ENCODE results near the gene FLRT1. TPM values are rescaled to one million over a fixed set of nuclear protein-coding genes. Genes with fewer than 3 reads are reported as not detected.

Gene FLRT1
- total RNA-seq, 3 donors from 2014 or later = not detected

DNA sequence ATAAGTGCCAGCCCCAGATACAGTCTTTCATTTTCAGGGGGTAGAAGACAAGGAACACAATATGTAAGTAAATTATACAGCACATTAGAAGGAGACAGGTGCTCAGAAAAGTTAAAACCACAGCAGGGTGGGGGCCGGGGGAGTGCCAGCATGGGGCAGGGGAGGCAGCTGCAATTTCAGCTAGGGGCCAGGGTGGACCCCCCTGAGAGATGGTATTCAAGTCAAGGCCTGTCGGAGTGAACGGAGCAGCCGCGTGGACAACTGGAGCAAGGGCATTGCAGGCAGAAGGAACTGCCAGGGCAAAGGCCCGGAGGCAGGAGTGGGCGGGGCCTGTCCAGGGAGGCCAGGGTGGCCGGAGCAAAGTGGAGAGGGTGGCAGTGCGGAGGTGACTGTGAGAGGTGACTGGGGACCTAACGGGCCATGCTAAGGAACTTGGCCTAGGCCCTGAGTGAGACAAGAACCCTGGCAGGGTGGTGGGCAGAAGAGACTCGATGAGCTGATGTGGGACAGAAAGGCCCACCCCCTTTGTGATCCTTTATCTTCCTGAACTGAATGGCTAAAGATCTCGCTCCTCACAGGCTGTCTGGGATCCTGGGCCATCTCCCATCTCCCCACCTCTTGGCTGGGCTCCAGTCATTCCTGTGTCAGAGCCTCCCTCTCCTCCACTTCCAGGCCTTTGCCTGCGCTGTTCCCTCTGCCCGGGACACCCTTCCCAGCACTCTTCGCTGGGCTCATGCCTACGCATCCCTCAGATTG lies 22.4 kb upstream of the FLRT1 start:
- no peaks in the 10 kb centered on the region for H3K36me3 Mint-ChIP-seq (ENCODE audit: insufficient read depth)
- H3K4me3 Mint-ChIP-seq = no peak overlapping the region
- no peak for DNase-seq
- no peaks in the 10 kb centered on the region for H3K9me3 Mint-ChIP-seq
- no peaks in the 10 kb centered on the region for H3K4me1 Mint-ChIP-seq (ENCODE audit: low read depth)
- H3K27me3 Mint-ChIP-seq (ENCODE audit: low read depth) = peaks cover 6% of the 10 kb centered on the region
- no peak for ATAC-seq

DNA sequence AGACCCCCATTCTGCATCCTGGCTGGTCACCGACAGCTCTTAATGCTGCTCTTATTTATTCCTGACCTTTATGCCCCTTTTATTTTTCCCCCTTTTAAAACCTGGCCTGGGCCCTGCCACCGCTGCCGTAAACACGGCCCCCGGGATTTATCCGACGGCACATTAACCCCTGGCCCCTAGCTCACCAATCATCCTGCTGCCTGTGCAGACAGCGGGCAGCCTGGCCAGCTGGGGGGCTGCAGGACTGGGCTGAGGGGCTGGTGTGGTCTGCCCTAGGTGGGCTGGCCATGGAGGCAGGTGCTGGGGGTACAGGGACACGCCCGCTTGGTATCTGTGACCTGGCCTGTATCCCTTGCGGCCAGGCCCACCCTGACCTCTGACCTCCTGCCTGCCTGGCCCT lies 21.4 kb upstream of the FLRT1 start:
- no peaks in the 10 kb centered on the region for H3K27me3 Mint-ChIP-seq (ENCODE audit: low read depth)
- DNase-seq = no peak
- H3K9me3 Mint-ChIP-seq = no peaks in the 10 kb centered on the region
- no peaks in the 10 kb centered on the region for H3K4me1 Mint-ChIP-seq (ENCODE audit: low read depth)
- no peak overlapping the region for H3K4me3 Mint-ChIP-seq
- H3K36me3 Mint-ChIP-seq (ENCODE audit: insufficient read depth) = no peaks in the 10 kb centered on the region
- no peak for ATAC-seq

DNA sequence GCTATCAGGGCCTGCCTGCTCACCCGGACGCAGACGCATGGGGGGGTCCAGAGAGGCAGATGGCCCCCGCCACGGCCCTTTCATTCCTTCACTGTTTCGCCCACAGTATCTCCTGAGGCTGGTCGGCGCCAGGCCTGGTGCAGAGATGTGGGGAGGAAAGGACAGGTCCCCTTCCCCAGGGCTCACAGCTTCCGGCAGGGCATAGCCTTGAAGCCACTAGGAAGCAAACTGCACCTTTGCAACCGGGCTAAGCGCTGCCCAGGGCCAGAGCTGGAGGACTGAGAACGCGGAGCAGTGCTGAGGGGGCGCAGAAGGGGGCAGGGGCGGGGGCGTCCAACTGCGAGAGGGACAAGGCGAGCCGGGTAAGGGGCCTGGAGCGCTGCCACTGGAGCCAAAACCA lies 20.2 kb upstream of the FLRT1 start:
- Mint-ChIP-seq H3K4me3 (no peak overlapping the region), H3K4me1 (ENCODE audit: low read depth) (no peaks in the 10 kb centered on the region), H3K9me3 (no peaks in the 10 kb centered on the region), H3K27me3 (ENCODE audit: low read depth) (no peaks in the 10 kb centered on the region), H3K36me3 (ENCODE audit: insufficient read depth) (no peaks in the 10 kb centered on the region)
- ATAC-seq (no peak), DNase-seq (no peak)

- ATAC-seq (no peak), DNase-seq (no peak)
- Mint-ChIP-seq H3K9me3 (no peaks in the 10 kb centered on the region), H3K36me3 (ENCODE audit: insufficient read depth) (no peaks in the 10 kb centered on the region), H3K27me3 (ENCODE audit: low read depth) (no peaks in the 10 kb centered on the region), H3K4me1 (ENCODE audit: low read depth) (no peaks in the 10 kb centered on the region), H3K4me3 (no peak overlapping the region)
Observed at GRCh38 chr11:64015935-64016845, 19.5 kb upstream of the FLRT1 start.

GRCh38 chr11:64017945-64018224 lies 17.8 kb upstream of the FLRT1 start:
- Mint-ChIP-seq H3K27me3 (ENCODE audit: low read depth) (no peaks in the 10 kb centered on the region), H3K4me1 (ENCODE audit: low read depth) (no peaks in the 10 kb centered on the region), H3K4me3 (no peak overlapping the region), H3K9me3 (no peaks in the 10 kb centered on the region), H3K36me3 (ENCODE audit: insufficient read depth) (no peaks in the 10 kb centered on the region)
- ATAC-seq = no peak
- DNase-seq = no peak

DNA sequence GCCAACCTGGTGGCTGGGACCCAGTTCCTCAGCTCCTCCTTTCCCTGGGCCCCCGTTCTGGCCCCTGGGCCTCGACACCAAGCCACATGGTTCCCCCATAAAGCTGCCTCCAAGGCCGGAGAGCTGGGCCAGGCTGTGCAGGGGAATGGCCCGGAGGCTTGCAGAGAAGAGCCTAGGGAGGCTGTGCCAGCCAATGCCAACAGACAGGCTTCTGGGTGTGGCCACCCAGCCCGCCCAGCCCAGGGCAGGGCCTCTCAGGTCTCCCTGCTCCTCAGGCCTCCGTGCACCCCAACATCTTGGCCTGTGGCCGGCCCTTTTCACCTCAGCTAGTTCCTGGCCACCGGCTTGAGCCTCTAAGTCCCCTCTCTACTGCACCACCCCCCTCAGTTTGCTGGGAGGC lies 17.4 kb upstream of the FLRT1 start:
- ATAC-seq = no peak
- no peak overlapping the region for H3K4me3 Mint-ChIP-seq
- no peaks in the 10 kb centered on the region for H3K27me3 Mint-ChIP-seq (ENCODE audit: low read depth)
- no peaks in the 10 kb centered on the region for H3K9me3 Mint-ChIP-seq
- no peaks in the 10 kb centered on the region for H3K4me1 Mint-ChIP-seq (ENCODE audit: low read depth)
- no peak for DNase-seq
- H3K36me3 Mint-ChIP-seq (ENCODE audit: insufficient read depth) = no peaks in the 10 kb centered on the region

- Mint-ChIP-seq H3K27me3 (ENCODE audit: low read depth) (no peaks in the 10 kb centered on the region), H3K9me3 (no peaks in the 10 kb centered on the region), H3K4me3 (no peak overlapping the region), H3K4me1 (ENCODE audit: low read depth) (no peaks in the 10 kb centered on the region), H3K36me3 (ENCODE audit: insufficient read depth) (no peaks in the 10 kb centered on the region)
- ATAC-seq (no peak), DNase-seq (no peak)
Observed at GRCh38 chr11:64019106-64020037, 16.4 kb upstream of the FLRT1 start.

- H3K4me1 Mint-ChIP-seq (ENCODE audit: low read depth) = no peaks in the 10 kb centered on the region
- no peak for DNase-seq
- ATAC-seq = no peak
Observed at GRCh38 chr11:64020976-64021756, 14.6 kb upstream of the FLRT1 start.

GRCh38 chr11:64021757-64022093 lies 14.0 kb upstream of the FLRT1 start:
- Mint-ChIP-seq H3K27me3 (ENCODE audit: low read depth) (no peaks in the 10 kb centered on the region), H3K4me1 (ENCODE audit: low read depth) (no peaks in the 10 kb centered on the region), H3K9me3 (no peaks in the 10 kb centered on the region), H3K4me3 (no peak overlapping the region), H3K36me3 (ENCODE audit: insufficient read depth) (no peaks in the 10 kb centered on the region)
- DNase-seq (no peak), ATAC-seq (no peak)

More at GRCh38 chr11:64020976-64021756, 14.6 kb upstream of the FLRT1 start:
- no peaks in the 10 kb centered on the region for H3K36me3 Mint-ChIP-seq (ENCODE audit: insufficient read depth)
- no peaks in the 10 kb centered on the region for H3K27me3 Mint-ChIP-seq (ENCODE audit: low read depth)
- no peaks in the 10 kb centered on the region for H3K9me3 Mint-ChIP-seq
- H3K4me3 Mint-ChIP-seq = no peak overlapping the region

GRCh38 chr11:64022125-64022784 lies 13.5 kb upstream of the FLRT1 start:
- ATAC-seq (no peak), DNase-seq (no peak)
- Mint-ChIP-seq H3K9me3 (no peaks in the 10 kb centered on the region), H3K36me3 (ENCODE audit: insufficient read depth) (no peaks in the 10 kb centered on the region), H3K4me1 (ENCODE audit: low read depth) (no peaks in the 10 kb centered on the region), H3K27me3 (ENCODE audit: low read depth) (peaks cover 5% of the 10 kb centered on the region), H3K4me3 (no peak overlapping the region)

DNA sequence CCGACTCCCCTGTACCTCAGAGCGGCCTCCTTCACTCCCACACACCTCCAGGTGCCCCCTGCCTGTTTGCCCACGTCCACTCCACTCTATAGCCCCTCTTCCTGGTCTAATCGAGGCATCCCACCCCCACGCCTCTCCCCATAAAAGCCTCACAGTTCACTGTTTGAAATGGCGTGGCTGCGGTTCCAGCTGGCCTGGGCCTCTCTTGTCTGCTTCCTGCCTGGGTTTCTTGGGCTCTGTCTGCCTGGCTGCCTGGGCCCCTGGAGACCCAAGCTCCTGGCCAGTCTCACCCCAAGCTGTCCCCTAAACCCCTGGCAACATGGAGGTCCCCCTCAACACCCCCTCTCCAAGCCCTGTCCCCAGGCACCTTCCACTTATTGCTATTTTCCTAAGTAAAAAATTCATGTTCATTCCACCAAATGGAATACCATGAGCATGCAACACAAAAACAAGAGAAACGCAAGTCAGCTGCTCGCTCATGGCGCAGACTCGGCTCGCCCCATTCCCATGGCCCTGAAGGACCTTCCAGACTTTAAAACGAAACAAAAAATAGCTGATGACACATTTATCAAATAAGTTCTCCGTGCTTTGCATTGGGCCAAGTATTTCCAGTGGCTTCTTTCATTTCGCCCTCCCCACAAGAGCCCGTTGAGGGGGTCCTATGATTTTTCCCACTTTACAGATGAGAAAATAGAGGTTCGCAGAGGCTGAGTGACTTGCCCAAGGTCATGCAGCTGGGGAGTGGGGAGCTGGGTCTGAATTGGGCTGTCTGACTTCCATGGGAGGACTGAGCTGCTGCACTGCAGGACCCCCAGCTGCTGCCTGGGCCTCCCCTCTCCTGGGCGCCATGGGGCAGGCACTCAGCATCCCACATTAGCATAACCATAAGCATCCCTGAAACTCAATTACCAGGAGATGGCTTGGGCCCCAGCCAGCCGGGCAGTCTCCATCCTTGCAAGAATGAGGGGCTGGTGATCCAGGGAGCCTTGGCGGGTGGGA lies 11.7 kb upstream of the FLRT1 start:
- ATAC-seq = no peak
- DNase-seq = no peak
- Mint-ChIP-seq H3K4me1 (ENCODE audit: low read depth) (no peaks in the 10 kb centered on the region), H3K36me3 (ENCODE audit: insufficient read depth) (no peaks in the 10 kb centered on the region), H3K27me3 (ENCODE audit: low read depth) (peaks cover 13% of the 10 kb centered on the region), H3K9me3 (no peaks in the 10 kb centered on the region), H3K4me3 (no peak overlapping the region)

DNA sequence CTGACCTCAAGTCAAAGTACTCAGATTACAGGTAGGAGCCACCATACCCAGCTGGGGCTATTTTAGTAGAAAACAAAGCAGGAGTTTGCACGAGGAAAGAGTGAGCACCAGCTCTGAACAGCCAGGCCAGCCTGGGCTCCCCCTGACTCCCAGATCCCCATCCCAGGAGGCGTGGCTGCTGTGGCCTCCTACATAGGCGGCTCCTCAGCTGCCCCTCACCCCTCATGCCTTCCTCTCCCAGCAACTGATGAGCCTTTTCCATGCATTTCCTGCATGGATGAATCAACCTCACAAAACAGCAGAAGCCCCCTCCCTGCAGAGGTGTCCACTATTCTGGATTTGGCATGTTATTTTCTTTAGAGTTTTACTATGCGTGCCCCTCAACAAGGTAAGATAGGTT lies 10.5 kb upstream of the FLRT1 start:
- Mint-ChIP-seq H3K36me3 (ENCODE audit: insufficient read depth) (no peaks in the 10 kb centered on the region), H3K27me3 (ENCODE audit: low read depth) (peaks cover 18% of the 10 kb centered on the region), H3K9me3 (no peaks in the 10 kb centered on the region), H3K4me3 (no peak overlapping the region), H3K4me1 (ENCODE audit: low read depth) (no peaks in the 10 kb centered on the region)
- ATAC-seq = no peak
- DNase-seq = no peak
